GM23338 (cell line): ENCODE results near the gene SLC39A11. TPM values are rescaled to one million over a fixed set of nuclear protein-coding genes. Genes with fewer than 3 reads are reported as not detected.
A peak's percentile ranks its signal among the peaks of the same experiment; 100 is the strongest.

ENCODE experiments used
- ATAC-seq: fragments of 200-7000 bp; cut with Tn5 transposase; 3 replicates; pipeline ENCODE4 v1.9.1; 2020
- DNase-seq: peaks from one replicate; pipeline ENCODE4 v3.0.0-alpha.2; 2015; ENCODE audit warnings: low spot score
- H2AFZ ChIP-seq: fragments of 200-600 bp; sonication (generic); 2 replicates; pipeline ENCODE4 v1.8.0; 2016; ENCODE audit warnings: antibody characterized with exemption, mild to moderate bottlenecking, moderate library complexity
- H3F3A ChIP-seq: fragments of 200-600 bp; sonication (generic); replicated peaks from 2 replicates; pipeline ENCODE4 v1.8.0; 2017; ENCODE audit warnings: antibody characterized with exemption, mixed run types, low read depth
- H3K27ac ChIP-seq: fragments of 200-600 bp; sonication (generic); 2 replicates; pipeline ENCODE4 v1.6.1; 2016; ENCODE audit warnings: low read depth
- H3K27me3 ChIP-seq: fragments of 200-600 bp; sonication (generic); 2 replicates; pipeline ENCODE4 v1.8.0; 2016; ENCODE audit warnings: mild to moderate bottlenecking, mixed run types, moderate library complexity; ENCODE audit not compliant: insufficient read depth
- H3K36me3 ChIP-seq: fragments of 200-600 bp; sonication (generic); 2 replicates; pipeline ENCODE4 v1.8.0; 2016; ENCODE audit warnings: mild to moderate bottlenecking; ENCODE audit not compliant: insufficient read depth
- H3K4me1 ChIP-seq: fragments of 200-600 bp; sonication (generic); 2 replicates; pipeline ENCODE4 v1.8.0; 2016; ENCODE audit warnings: mild to moderate bottlenecking, moderate library complexity; ENCODE audit not compliant: insufficient read depth
- H3K4me2 ChIP-seq: fragments of 200-600 bp; sonication (generic); 2 replicates; pipeline ENCODE4 v1.7.1; 2017; ENCODE audit warnings: mixed run types
- H3K4me3 ChIP-seq: fragments of 200-600 bp; sonication (generic); 2 replicates; pipeline ENCODE4 v1.6.1; 2016; ENCODE audit warnings: mixed run types
- H3K79me2 ChIP-seq: fragments of 200-600 bp; sonication (generic); replicated peaks from 2 replicates; pipeline ENCODE4 v1.8.0; 2017; ENCODE audit warnings: mild to moderate bottlenecking; ENCODE audit not compliant: insufficient read depth
- H3K9me2 ChIP-seq: fragments of 200-600 bp; sonication (generic); 2 replicates; pipeline ENCODE4 v1.8.0; 2017; ENCODE audit not compliant: insufficient read depth
- H4K20me1 ChIP-seq: fragments of 200-600 bp; sonication (generic); replicated peaks from 2 replicates; pipeline ENCODE4 v1.8.0; 2017; ENCODE audit warnings: mild to moderate bottlenecking; ENCODE audit not compliant: insufficient read depth
- H3K27ac Mint-ChIP-seq: 2 replicates; pipeline ENCODE4 v1.8.0; 2020; ENCODE audit warnings: inconsistent platforms, mild to moderate bottlenecking, moderate library complexity, mixed read lengths
- H3K27me3 Mint-ChIP-seq: 3 replicates; pipeline ENCODE4 v1.8.0; 2022; ENCODE audit warnings: low read depth, mild to moderate bottlenecking, moderate library complexity, mixed read lengths, inconsistent platforms; ENCODE audit not compliant: insufficient read depth, poor library complexity
- H3K36me3 Mint-ChIP-seq: 3 replicates; pipeline ENCODE4 v1.8.0; 2021; ENCODE audit warnings: low read depth, mild to moderate bottlenecking, inconsistent platforms, moderate library complexity, mixed read lengths
- H3K4me1 Mint-ChIP-seq: 3 replicates; pipeline ENCODE4 v1.8.0; 2020; ENCODE audit warnings: mild to moderate bottlenecking, inconsistent platforms, mixed read lengths
- H3K4me3 Mint-ChIP-seq: 3 replicates; pipeline ENCODE4 v1.8.0; 2021; ENCODE audit warnings: moderate library complexity, mild to moderate bottlenecking, inconsistent platforms, mixed read lengths
- H3K9me3 Mint-ChIP-seq: 3 replicates; pipeline ENCODE4 v1.8.0; 2020; ENCODE audit warnings: moderate library complexity, mild to moderate bottlenecking, inconsistent platforms, mixed read lengths
- CTCF ChIP-seq, 2 experiments: fragments of 200-600 bp in 1 of 2; sonication (generic) in 1 of 2; conservative IDR thresholded peaks; 2 replicates each; pipeline versions ENCODE4 v1.5.1 to v1.6.1; 2016 to 2017; ENCODE audit warnings: antibody characterized with exemption in 2 of 2, low read depth in 2 of 2, mild to moderate bottlenecking in 2 of 2, moderate library complexity in 1 of 2
- JUNB ChIP-seq: IDR thresholded peaks from one replicate; pipeline ENCODE4 v1.6.1; 2016; ENCODE audit warnings: antibody characterized with exemption; ENCODE audit not compliant: unreplicated experiment
- POLR2AphosphoS5 ChIP-seq: IDR thresholded peaks from 2 replicates; pipeline ENCODE4 v1.6.1; 2016; ENCODE audit warnings: antibody characterized with exemption, low read depth
- STAT1 ChIP-seq: IDR thresholded peaks from one replicate; pipeline ENCODE4 v1.6.1; 2016; ENCODE audit warnings: antibody characterized with exemption; ENCODE audit not compliant: unreplicated experiment
- ZNF462 ChIP-seq: fragments of 250-450 bp; sonication (Bioruptor Pico); IDR thresholded peaks from 2 replicates; pipeline ENCODE4 v1.5.0; 2020; ENCODE audit warnings: mild to moderate bottlenecking, moderate library complexity
- polyA plus RNA-seq: library from polyadenylated mRNA; unstranded; fragments of >200 nt; fragmentation: Nextera tagmentation; extraction: Ambion mirVana; gene quantifications from 2 replicates; pipeline ENCODE4 v1.2.1, GENCODE V29; 2016
- total RNA-seq: library from RNA; depleted of rRNA; stranded (reverse); fragments of >200 nt; shearing (Covaris generic); gene quantifications from 2 replicates; pipeline ENCODE4 v1.2.3, GENCODE V29; 2014
- TF ChIP-seq, protein P1 (sequence below): IDR thresholded peaks from one replicate; pipeline ENCODE4 v1.6.1; 2018; ENCODE audit warnings: antibody characterized with exemption; ENCODE audit not compliant: unreplicated experiment

Gene SLC39A11
- total and polyA plus RNA-seq, 2 experiments from 2014 or later: 10.8 to 18.1 TPM

GRCh38 chr17:73123606-73124320 is 31.3 kb upstream of the SLC39A11 start (continued):
- no peak for TF ChIP-seq CTCF (conservative IDR thresholded peaks at IDR 0.05; ENCODE audit: low read depth in 2 of 2)
- TF ChIP-seq, protein P1, sequence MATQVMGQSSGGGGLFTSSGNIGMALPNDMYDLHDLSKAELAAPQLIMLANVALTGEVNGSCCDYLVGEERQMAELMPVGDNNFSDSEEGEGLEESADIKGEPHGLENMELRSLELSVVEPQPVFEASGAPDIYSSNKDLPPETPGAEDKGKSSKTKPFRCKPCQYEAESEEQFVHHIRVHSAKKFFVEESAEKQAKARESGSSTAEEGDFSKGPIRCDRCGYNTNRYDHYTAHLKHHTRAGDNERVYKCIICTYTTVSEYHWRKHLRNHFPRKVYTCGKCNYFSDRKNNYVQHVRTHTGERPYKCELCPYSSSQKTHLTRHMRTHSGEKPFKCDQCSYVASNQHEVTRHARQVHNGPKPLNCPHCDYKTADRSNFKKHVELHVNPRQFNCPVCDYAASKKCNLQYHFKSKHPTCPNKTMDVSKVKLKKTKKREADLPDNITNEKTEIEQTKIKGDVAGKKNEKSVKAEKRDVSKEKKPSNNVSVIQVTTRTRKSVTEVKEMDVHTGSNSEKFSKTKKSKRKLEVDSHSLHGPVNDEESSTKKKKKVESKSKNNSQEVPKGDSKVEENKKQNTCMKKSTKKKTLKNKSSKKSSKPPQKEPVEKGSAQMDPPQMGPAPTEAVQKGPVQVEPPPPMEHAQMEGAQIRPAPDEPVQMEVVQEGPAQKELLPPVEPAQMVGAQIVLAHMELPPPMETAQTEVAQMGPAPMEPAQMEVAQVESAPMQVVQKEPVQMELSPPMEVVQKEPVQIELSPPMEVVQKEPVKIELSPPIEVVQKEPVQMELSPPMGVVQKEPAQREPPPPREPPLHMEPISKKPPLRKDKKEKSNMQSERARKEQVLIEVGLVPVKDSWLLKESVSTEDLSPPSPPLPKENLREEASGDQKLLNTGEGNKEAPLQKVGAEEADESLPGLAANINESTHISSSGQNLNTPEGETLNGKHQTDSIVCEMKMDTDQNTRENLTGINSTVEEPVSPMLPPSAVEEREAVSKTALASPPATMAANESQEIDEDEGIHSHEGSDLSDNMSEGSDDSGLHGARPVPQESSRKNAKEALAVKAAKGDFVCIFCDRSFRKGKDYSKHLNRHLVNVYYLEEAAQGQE: no peak
- no peak for TF ChIP-seq STAT1
- TF ChIP-seq JUNB: no peak

DNA sequence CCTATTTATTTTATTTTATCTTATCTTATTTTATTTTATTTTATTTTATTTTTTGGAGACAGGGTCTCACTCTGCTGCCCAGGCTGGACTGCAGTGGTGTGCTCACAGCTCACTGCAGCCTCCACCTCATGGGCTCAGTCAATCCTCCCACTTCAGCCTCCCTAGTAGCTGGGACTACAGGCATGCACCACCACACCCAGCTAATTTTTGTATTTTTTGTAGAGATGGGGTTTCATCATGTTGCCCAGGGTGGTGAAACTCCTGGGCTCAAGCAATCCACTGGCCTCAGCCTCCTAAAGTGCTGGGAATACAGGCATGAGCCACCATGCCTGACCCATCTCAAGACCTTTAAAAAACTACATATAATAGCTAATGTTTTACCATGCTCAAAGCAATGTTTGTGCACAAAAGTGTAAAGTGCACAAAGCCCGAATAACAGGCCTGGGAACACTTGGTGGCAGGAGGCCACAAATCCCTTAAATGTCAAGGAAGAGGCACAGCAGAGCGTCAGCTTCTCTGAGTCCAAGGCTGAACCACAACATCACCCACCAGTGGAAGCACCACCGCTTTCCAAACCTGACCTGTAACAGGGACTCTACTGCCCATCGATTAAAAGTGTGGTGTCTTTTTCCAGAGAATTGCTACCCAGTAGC is 30.6 kb upstream of the SLC39A11 start:
- no peak overlapping the region for H3K27ac ChIP-seq
- peak overlapping the region; percentile 56; the same call in 1 of the 2 replicates for H2AFZ ChIP-seq
- Mint-ChIP-seq H3K36me3 (no peaks in the 10 kb centered on the region), H3K4me1 (peaks cover 5% of the 10 kb centered on the region; the same call in 1 of the 3 replicates), H3K4me3 (no peak overlapping the region), H3K27me3 (peaks cover 8% of the 10 kb centered on the region), H3K27ac (no peak overlapping the region), H3K9me3 (no peaks in the 10 kb centered on the region)
- H4K20me1 ChIP-seq: no peaks in the 10 kb centered on the region
- H3K79me2 ChIP-seq: no peaks in the 10 kb centered on the region
- H3K9me2 ChIP-seq: no peaks in the 10 kb centered on the region
- no peak overlapping the region for H3K4me3 ChIP-seq
- no peak for DNase-seq
- H3K4me1 ChIP-seq: no peaks in the 10 kb centered on the region
- no peaks in the 10 kb centered on the region for H3K36me3 ChIP-seq
- H3F3A ChIP-seq: no peaks in the 10 kb centered on the region
- H3K27me3 ChIP-seq: no peaks in the 10 kb centered on the region
- no peak for ATAC-seq
- no peak overlapping the region for H3K4me2 ChIP-seq
- TF ChIP-seq POLR2AphosphoS5: no peak

DNA sequence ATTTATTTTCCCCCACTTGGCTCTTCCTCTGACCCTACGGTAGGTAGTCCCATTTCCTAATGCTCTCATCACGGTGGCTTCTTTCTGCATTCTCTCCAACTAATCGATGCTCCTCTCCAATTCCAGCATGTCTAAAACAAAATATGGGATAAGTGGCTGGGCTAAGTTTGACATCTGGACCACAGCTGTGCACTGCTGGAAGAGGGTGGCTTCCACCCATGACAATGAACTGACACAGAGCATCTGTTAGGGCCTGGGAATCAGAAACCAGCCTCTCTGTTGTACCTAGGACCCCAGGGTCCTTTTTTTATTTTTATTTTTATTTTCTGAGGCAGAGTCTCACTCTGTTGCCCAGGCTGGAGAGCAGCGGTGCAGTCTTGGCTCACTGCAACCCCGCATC is 29.0 kb upstream of the SLC39A11 start:
- Mint-ChIP-seq H3K4me3 (no peak overlapping the region), H3K4me1 (peaks cover 5% of the 10 kb centered on the region; the same call in 1 of the 3 replicates), H3K9me3 (no peaks in the 10 kb centered on the region), H3K27me3 (peaks cover 8% of the 10 kb centered on the region), H3K27ac (no peak overlapping the region), H3K36me3 (no peaks in the 10 kb centered on the region)
- Histone ChIP-seq H3K79me2 (no peaks in the 10 kb centered on the region), H3K9me2 (no peaks in the 10 kb centered on the region), H3K4me2 (no peak overlapping the region), H3K4me1 (no peaks in the 10 kb centered on the region), H3K36me3 (no peaks in the 10 kb centered on the region), H2AFZ (no peak overlapping the region), H3F3A (no peaks in the 10 kb centered on the region), H3K4me3 (no peak overlapping the region), H3K27ac (no peak overlapping the region), H3K27me3 (no peaks in the 10 kb centered on the region), H4K20me1 (no peaks in the 10 kb centered on the region)
- ATAC-seq (no peak), DNase-seq (no peak)
- no peak for TF ChIP-seq POLR2AphosphoS5
- no peak for TF ChIP-seq ZNF462 (CRISPR knock-in tag)
